NT2/D1 (cell line): ENCODE measurements around the gene RASAL1.

ENCODE experiments used
- SUZ12 ChIP-seq: IDR thresholded peaks from 2 replicates; pipeline ENCODE4 v1.6.1; 2011; ENCODE audit not compliant: insufficient read length, insufficient read depth; ENCODE audit errors: extremely low read depth
- YY1 ChIP-seq: IDR thresholded peaks from 2 replicates; pipeline ENCODE4 v1.6.1; 2011; ENCODE audit not compliant: insufficient read length, insufficient read depth
- ZNF274 ChIP-seq: IDR thresholded peaks from 2 replicates; pipeline ENCODE4 v1.6.1; 2011; ENCODE audit warnings: mild to moderate bottlenecking, low read depth, low read length

DNA sequence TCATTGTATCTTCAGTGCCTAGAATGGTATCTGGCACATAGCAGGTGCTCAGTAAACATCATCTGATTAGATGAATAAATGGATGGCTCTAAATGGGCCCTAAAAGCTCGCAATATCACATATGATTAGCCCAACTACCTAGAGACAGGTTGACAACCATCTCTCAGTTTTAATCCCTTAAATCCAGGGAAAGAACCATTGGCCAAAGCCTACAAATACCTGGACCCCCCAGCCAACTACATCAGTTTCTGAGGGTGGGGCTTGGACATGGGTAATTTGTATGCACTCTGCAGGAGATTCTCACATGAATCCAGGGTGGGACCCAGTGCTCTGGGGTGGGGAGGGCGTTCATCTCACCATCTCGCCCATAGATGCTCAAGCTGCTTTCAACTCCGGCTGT lies 83.8 kb downstream of the RASAL1 start:
- TF ChIP-seq ZNF274 (no peak), YY1 (no peak), SUZ12 (no peak)
